BJ (cell line): ENCODE results near the gene SPTB. TPM values are rescaled to one million over a fixed set of nuclear protein-coding genes. Genes with fewer than 3 reads are reported as not detected.

ENCODE experiments used
- CTCF ChIA-PET: fragments of 350-600 bp; formaldehyde crosslinking; extraction: SDS; loops from one replicate; lab custom pipeline; 2021; ENCODE audit warnings: antibody characterized with exemption, inconsistent platforms; lab: Yijun Ruan, JAX
- POLR2A ChIA-PET: fragments of 300-600 bp; sonication (Branson Sonifier 250); formaldehyde crosslinking; extraction: SDS; loops from one replicate; lab custom pipeline; 2021; ENCODE audit warnings: antibody characterized with exemption; lab: Charles Lee
- DNase-seq: peaks from one replicate; pipeline ENCODE4 v3.0.0-alpha.2; 2011; ENCODE audit warnings: low read depth
- H3K27me3 ChIP-seq: 2 replicates; pipeline ENCODE4 v1.6.0; 2011; ENCODE audit warnings: low read length; ENCODE audit not compliant: control insufficient read depth, insufficient read depth
- H3K36me3 ChIP-seq: 2 replicates; pipeline ENCODE4 v1.5.1; 2011; ENCODE audit warnings: low read length; ENCODE audit not compliant: control insufficient read depth, insufficient read depth
- H3K4me3 ChIP-seq: 2 replicates; pipeline ENCODE4 v1.5.1; 2011; ENCODE audit warnings: low read depth, mild to moderate bottlenecking, control low read depth, low read length
- polyA plus RNA-seq: library from polyadenylated mRNA; depleted of rRNA; stranded (reverse); fragments of >200 nt; gene quantifications from 2 replicates; pipeline ENCODE4 v1.2.3, GENCODE V29; 2011
- TF ChIP-seq, protein P1 (sequence below): IDR thresholded peaks from 2 replicates; pipeline ENCODE4 v1.5.1; 2011; ENCODE audit warnings: low read depth, mild to moderate bottlenecking, control low read depth, inconsistent platforms, low read length, moderate library complexity; ENCODE audit not compliant: insufficient read depth

Gene SPTB
- polyA plus RNA-seq, 1 experiment = 0.02 TPM

DNA sequence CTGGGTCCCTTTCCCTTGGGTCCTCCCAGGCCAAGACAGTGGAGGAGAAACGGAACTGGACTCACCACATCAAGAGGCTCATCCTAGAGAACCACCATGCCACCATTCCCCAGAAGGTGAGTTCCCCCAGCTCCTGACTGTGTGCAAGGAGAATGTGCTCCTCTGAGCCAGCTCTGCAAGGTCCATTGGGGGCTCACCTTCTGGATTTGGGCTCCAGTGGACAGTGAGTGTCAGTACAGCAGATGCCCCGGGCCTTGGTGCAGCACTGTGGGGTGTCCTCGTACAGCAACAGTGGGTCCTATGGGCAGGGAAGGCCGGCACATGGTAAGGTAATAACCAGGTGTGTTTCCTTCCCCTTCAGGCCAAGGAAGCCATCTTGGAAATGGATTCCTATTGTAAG lies 147.6 kb downstream of the SPTB start:
- H3K36me3 ChIP-seq = peaks cover 10% of the 10 kb centered on the region
- POLR2A ChIA-PET = no interaction called here
- no peaks in the 10 kb centered on the region for H3K27me3 ChIP-seq
- CTCF ChIA-PET = interaction anchor here (0.9 to 1.3 kb wide), 2 partner anchors 11 to 61 kb away, joined by 4 read pairs; no protein-coding TSS in a partner anchor
- H3K4me3 ChIP-seq = no peak overlapping the region
- no peak for DNase-seq
- TF ChIP-seq, protein P1, sequence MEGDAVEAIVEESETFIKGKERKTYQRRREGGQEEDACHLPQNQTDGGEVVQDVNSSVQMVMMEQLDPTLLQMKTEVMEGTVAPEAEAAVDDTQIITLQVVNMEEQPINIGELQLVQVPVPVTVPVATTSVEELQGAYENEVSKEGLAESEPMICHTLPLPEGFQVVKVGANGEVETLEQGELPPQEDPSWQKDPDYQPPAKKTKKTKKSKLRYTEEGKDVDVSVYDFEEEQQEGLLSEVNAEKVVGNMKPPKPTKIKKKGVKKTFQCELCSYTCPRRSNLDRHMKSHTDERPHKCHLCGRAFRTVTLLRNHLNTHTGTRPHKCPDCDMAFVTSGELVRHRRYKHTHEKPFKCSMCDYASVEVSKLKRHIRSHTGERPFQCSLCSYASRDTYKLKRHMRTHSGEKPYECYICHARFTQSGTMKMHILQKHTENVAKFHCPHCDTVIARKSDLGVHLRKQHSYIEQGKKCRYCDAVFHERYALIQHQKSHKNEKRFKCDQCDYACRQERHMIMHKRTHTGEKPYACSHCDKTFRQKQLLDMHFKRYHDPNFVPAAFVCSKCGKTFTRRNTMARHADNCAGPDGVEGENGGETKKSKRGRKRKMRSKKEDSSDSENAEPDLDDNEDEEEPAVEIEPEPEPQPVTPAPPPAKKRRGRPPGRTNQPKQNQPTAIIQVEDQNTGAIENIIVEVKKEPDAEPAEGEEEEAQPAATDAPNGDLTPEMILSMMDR = no peak

DNA sequence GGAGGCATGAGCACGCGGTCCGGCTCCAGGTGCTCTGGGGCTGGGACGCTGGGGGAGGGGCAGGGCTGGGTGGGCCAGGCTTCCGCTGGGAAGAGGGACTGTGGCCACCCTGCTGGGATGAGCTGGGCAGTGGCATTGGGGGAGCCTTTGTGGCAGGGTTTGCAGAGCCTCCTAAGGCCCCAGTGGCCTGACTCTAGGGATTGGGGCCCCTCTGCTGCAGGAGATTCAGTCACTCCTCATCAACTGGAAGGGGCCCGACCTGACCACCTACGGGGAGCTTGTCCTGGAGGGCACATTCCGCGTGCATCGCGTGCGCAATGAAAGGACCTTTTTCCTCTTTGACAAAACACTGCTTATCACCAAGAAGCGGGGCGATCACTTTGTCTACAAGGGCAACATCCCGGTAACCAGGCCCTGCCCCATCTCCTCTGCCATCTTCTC lies 148.5 kb downstream of the SPTB start:
- TF ChIP-seq, protein P1 = no peak
- H3K4me3 ChIP-seq = no peak overlapping the region
- CTCF ChIA-PET = interaction anchor here (1.3 kb wide), 1 partner anchor 60 kb away, joined by 4 read pairs; no protein-coding TSS in a partner anchor
- DNase-seq = no peak
- POLR2A ChIA-PET = no interaction called here
- no peaks in the 10 kb centered on the region for H3K27me3 ChIP-seq
- peaks cover 9% of the 10 kb centered on the region for H3K36me3 ChIP-seq

DNA sequence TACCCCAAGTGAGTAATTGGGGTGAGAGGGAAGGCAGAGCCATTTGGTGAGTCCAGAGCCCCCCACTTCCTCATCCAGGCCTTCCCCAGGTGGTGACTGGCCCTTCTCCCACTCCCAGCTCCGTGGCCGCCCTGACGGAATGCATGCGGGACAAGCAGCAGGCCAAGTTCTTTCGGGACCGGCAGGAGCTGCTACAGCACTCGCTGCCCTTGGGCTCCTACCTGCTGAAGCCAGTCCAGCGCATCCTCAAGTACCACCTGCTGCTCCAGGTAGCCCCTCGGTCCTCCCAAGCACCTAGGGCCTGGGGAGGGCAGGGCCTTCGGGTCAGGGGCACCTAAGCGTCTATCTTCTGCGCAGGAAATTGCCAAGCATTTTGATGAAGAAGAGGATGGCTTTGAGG lies 149.0 kb downstream of the SPTB start:
- no peak overlapping the region for H3K4me3 ChIP-seq
- H3K27me3 ChIP-seq = no peaks in the 10 kb centered on the region
- TF ChIP-seq, protein P1 = no peak
- peaks cover 8% of the 10 kb centered on the region for H3K36me3 ChIP-seq
- CTCF ChIA-PET = no interaction called here
- POLR2A ChIA-PET = no interaction called here
- DNase-seq = no peak

DNA sequence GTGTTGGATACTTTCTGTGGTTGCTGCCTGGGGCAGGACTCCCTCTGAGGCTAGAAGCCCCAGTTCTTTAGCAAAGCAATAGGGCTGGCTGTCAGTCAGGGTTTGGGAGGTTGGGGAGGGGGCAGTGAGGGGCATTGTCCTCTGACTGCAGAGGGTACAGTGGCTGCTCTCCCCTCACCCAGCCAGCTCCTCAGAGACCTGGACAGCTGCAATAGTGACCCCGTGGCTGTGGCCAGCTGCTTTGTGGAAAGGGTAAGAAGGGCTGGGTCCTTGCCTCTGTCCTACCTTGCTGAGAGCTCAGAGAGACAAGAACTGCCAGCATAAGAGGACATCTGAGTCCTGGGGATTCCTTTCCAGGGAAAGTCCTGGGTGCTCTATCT lies 149.7 kb downstream of the SPTB start:
- POLR2A ChIA-PET = no interaction called here
- TF ChIP-seq, protein P1 = no peak
- DNase-seq = no peak
- Histone ChIP-seq H3K36me3 (peaks cover 8% of the 10 kb centered on the region), H3K4me3 (no peak overlapping the region), H3K27me3 (no peaks in the 10 kb centered on the region)
- CTCF ChIA-PET = no interaction called here

DNA sequence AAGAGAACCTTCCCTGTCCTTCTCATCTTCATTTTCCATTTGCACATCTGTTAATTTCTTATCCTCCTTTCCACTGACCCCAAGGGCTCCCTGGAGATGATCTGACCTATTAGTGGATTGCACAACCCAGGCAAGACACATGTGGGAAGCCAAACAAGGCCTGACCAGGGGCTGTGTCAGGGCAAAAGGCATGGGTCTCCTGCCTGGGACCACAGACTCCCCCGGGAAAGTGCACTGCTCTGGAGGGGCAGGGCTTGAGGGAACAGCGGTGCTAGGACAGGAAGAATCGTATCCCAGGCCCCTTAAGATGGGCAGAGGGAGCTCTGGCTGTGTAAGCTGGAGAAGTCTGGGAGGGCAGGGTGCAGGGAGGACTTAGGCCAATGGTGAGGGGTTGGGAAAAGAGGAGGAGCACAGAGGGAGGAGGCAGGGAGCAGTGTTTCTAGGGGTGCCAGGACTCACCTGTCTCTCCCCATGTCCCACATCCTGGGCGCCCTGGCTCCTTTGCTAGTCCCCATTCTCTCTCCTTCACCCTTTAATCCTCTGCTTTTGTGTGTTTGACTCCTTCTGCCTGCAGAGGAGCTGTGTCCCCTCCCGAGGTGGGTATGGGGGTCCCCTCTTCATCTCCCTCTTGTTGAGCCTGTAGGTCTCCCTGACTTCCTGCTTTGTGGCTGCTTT lies 150.2 kb downstream of the SPTB start:
- TF ChIP-seq, protein P1 = no peak
- CTCF ChIA-PET = no interaction called here
- POLR2A ChIA-PET = no interaction called here
- peaks cover 8% of the 10 kb centered on the region for H3K36me3 ChIP-seq
- no peak for DNase-seq
- no peak overlapping the region for H3K4me3 ChIP-seq
- no peaks in the 10 kb centered on the region for H3K27me3 ChIP-seq
